Stimulated activated naive CD4-positive, alpha-beta T cell (primary cell): ENCODE measurements around the gene P4HB.

ENCODE experiments used
- DNase-seq, 6 experiments: peaks; one replicate each; lab custom pipeline; 2025; lab: John Stamatoyannopoulos, UW

Gene P4HB

GRCh38 chr17:81811705-81812570 is 48.4 kb downstream of the P4HB start:
- no peak for DNase-seq

GRCh38 chr17:81810892-81811704 is 49.2 kb downstream of the P4HB start:
- no peak for DNase-seq

- DNase-seq: no peak
Observed at GRCh38 chr17:81810476-81810875, 49.9 kb downstream of the P4HB start.

- DNase-seq: no peak
Observed at GRCh38 chr17:81809556-81809998, 50.8 kb downstream of the P4HB start.

GRCh38 chr17:81808778-81809555 is 51.4 kb downstream of the P4HB start:
- no peak for DNase-seq

- no peak for DNase-seq
Observed at GRCh38 chr17:81807839-81808238, 52.5 kb downstream of the P4HB start.

GRCh38 chr17:81807210-81807719 is 53.1 kb downstream of the P4HB start:
- no peak for DNase-seq

GRCh38 chr17:81806461-81807209 is 53.7 kb downstream of the P4HB start:
- DNase-seq: no peak

GRCh38 chr17:81805707-81806460 is 54.5 kb downstream of the P4HB start:
- DNase-seq: no peak

GRCh38 chr17:81804559-81805399 is 55.6 kb downstream of the P4HB start:
- no peak for DNase-seq

- DNase-seq: no peak
Observed at GRCh38 chr17:81803728-81804558, 56.4 kb downstream of the P4HB start, which contains the start of gene GCGR. Gene GCGR (plus strand): TSS chr17:81804150. CDS start chr17:81809019, 4,869 bp downstream.

GRCh38 chr17:81802856-81803643 is 57.3 kb downstream of the P4HB start:
- no peak for DNase-seq

GRCh38 chr17:81802048-81802758 is 58.1 kb downstream of the P4HB start:
- no peak for DNase-seq

- DNase-seq: no peak
Observed at GRCh38 chr17:81801327-81801726, 59.0 kb downstream of the P4HB start.

GRCh38 chr17:81794509-81794908 is 65.8 kb downstream of the P4HB start:
- DNase-seq: no peak

GRCh38 chr17:81794074-81794476 is 66.3 kb downstream of the P4HB start:
- DNase-seq: no peak
